WTC11 (cell line): Measurements from ENCODE around the gene YPEL4. TPM values are rescaled to one million over a fixed set of nuclear protein-coding genes. Genes with fewer than 3 reads are reported as not detected.

Experiments
- ATAC-seq: fragments of 200-7000 bp; cut with Tn5 transposase; 2 replicates; pipeline ENCODE4 v1.10.0; 2021; ENCODE audit warnings: mild to moderate bottlenecking, moderate library complexity
- CTCF ChIA-PET: fragments of 300-600 bp; sonication (Branson Sonifier 250); formaldehyde crosslinking; loops from one replicate; lab custom pipeline; 2021; ENCODE audit warnings: antibody characterized with exemption; lab: Charles Lee
- POLR2A ChIA-PET: fragments of 350-600 bp; sonication (Branson Sonifier 250); formaldehyde crosslinking; loops from one replicate; lab custom pipeline; 2021; ENCODE audit warnings: antibody characterized with exemption; lab: Charles Lee
- DNase-seq: peaks from one replicate; pipeline ENCODE4 v3.0.0; 2021; ENCODE audit warnings: low spot score
- H3K27ac Mint-ChIP-seq: 2 replicates; pipeline ENCODE4 v1.8.0; 2021; ENCODE audit warnings: mixed read lengths
- H3K27me3 Mint-ChIP-seq: 2 replicates; pipeline ENCODE4 v1.8.0; 2021; ENCODE audit warnings: low read depth, mild to moderate bottlenecking, moderate library complexity, mixed read lengths
- H3K36me3 Mint-ChIP-seq: 2 replicates; pipeline ENCODE4 v1.8.0; 2021; ENCODE audit warnings: mixed read lengths
- H3K4me1 Mint-ChIP-seq: 2 replicates; pipeline ENCODE4 v1.8.0; 2022; ENCODE audit warnings: mixed read lengths
- H3K4me3 Mint-ChIP-seq: 2 replicates; pipeline ENCODE4 v1.8.0; 2021; ENCODE audit warnings: mild to moderate bottlenecking, moderate library complexity, mixed read lengths
- H3K9me3 Mint-ChIP-seq: 2 replicates; pipeline ENCODE4 v1.8.0; 2021; ENCODE audit warnings: mixed read lengths
- AFF4 ChIP-seq: sonication (generic); formaldehyde crosslinking; IDR thresholded peaks from 2 replicates; pipeline ENCODE4 v1.8.1; 2023; ENCODE audit warnings: mild to moderate bottlenecking, missing genetic modification reagents, borderline replicate concordance
- AR ChIP-seq: fragments of 250-450 bp; sonication (Bioruptor Pico); IDR thresholded peaks from 2 replicates; pipeline ENCODE4 v1.9.0; 2021; ENCODE audit warnings: mild to moderate bottlenecking
- ATF3 ChIP-seq: sonication (generic); formaldehyde crosslinking; conservative IDR thresholded peaks from 2 replicates; pipeline ENCODE4 v1.8.1; 2022; ENCODE audit warnings: mild to moderate bottlenecking, missing genetic modification reagents
- ATF6 ChIP-seq: sonication (generic); formaldehyde crosslinking; IDR thresholded peaks from 2 replicates; pipeline ENCODE4 v1.8.1; 2023; ENCODE audit warnings: mild to moderate bottlenecking, missing genetic modification reagents
- CREB1 ChIP-seq: sonication (generic); formaldehyde crosslinking; IDR thresholded peaks from 2 replicates; pipeline ENCODE4 v1.8.0; 2023; ENCODE audit warnings: mild to moderate bottlenecking, missing genetic modification reagents
- FOXP1 ChIP-seq: sonication (generic); formaldehyde crosslinking; IDR thresholded peaks from 2 replicates; pipeline ENCODE4 v1.8.0; 2022; ENCODE audit warnings: missing genetic modification reagents, mild to moderate bottlenecking, moderate library complexity, borderline replicate concordance
- GTF2I ChIP-seq: fragments of 250-450 bp; sonication (Bioruptor Pico); conservative IDR thresholded peaks from 2 replicates; pipeline ENCODE4 v1.4.0; 2021; ENCODE audit warnings: mild to moderate bottlenecking
- KAT7 ChIP-seq: sonication (generic); formaldehyde crosslinking; IDR thresholded peaks from 2 replicates; pipeline ENCODE4 v1.8.1; 2023; ENCODE audit warnings: missing genetic modification reagents, mild to moderate bottlenecking, borderline replicate concordance
- NR3C1 ChIP-seq: sonication (generic); formaldehyde crosslinking; conservative IDR thresholded peaks from 2 replicates; pipeline ENCODE4 v1.8.1; 2023; ENCODE audit warnings: low read depth, mild to moderate bottlenecking, missing genetic modification reagents
- PREB ChIP-seq: sonication (generic); formaldehyde crosslinking; IDR thresholded peaks from 2 replicates; pipeline ENCODE4 v1.8.1; 2022; ENCODE audit warnings: mild to moderate bottlenecking, missing genetic modification reagents, moderate library complexity, borderline replicate concordance
- PRRX2 ChIP-seq: fragments of 250-450 bp; sonication (Bioruptor Pico); IDR thresholded peaks from 2 replicates; pipeline ENCODE4 v1.8.0; 2021; ENCODE audit warnings: mild to moderate bottlenecking
- RELA ChIP-seq: sonication (generic); formaldehyde crosslinking; IDR thresholded peaks from 2 replicates; pipeline ENCODE4 v1.8.1; 2022; ENCODE audit warnings: missing genetic modification reagents, mild to moderate bottlenecking, borderline replicate concordance
- SOX15 ChIP-seq: fragments of 250-450 bp; sonication (Bioruptor Pico); IDR thresholded peaks from 2 replicates; pipeline ENCODE4 v1.9.0; 2021; ENCODE audit warnings: mild to moderate bottlenecking
- TCF7 ChIP-seq: sonication (generic); formaldehyde crosslinking; IDR thresholded peaks from 2 replicates; pipeline ENCODE4 v1.8.0; 2022; ENCODE audit warnings: mild to moderate bottlenecking, low read depth, missing genetic modification reagents, moderate library complexity
- USF1 ChIP-seq: sonication (generic); formaldehyde crosslinking; IDR thresholded peaks from 2 replicates; pipeline ENCODE4 v1.8.0; 2022; ENCODE audit warnings: mild to moderate bottlenecking, missing genetic modification reagents
- USF2 ChIP-seq: sonication (generic); formaldehyde crosslinking; IDR thresholded peaks from 2 replicates; pipeline ENCODE4 v1.8.1; 2023; ENCODE audit warnings: mild to moderate bottlenecking, missing genetic modification reagents, moderate library complexity
- ZNF138 ChIP-seq: sonication (generic); formaldehyde crosslinking; conservative IDR thresholded peaks from 2 replicates; pipeline ENCODE4 v1.8.1; 2022; ENCODE audit warnings: mild to moderate bottlenecking, moderate library complexity, missing genetic modification reagents
- ZNF416 ChIP-seq: fragments of 250-450 bp; sonication (Bioruptor Pico); IDR thresholded peaks from 2 replicates; pipeline ENCODE4 v1.9.0; 2021; ENCODE audit warnings: mild to moderate bottlenecking, inconsistent platforms
- ZNF512 ChIP-seq: sonication (generic); formaldehyde crosslinking; IDR thresholded peaks from 2 replicates; pipeline ENCODE4 v1.8.1; 2022; ENCODE audit warnings: missing genetic modification reagents, borderline replicate concordance
- total RNA-seq: library from RNA; stranded (reverse); gene quantifications from 3 replicates; pipeline ENCODE4 v1.2.3, GENCODE V29; 2021

YPEL4 gene
- total RNA-seq, 1 experiment from 2014 or later: 0.15 TPM

- no peak for TF ChIP-seq FOXP1 (CRISPR knock-in tag)
- no peak for TF ChIP-seq USF1 (CRISPR knock-in tag)
- no peak for TF ChIP-seq KAT7 (CRISPR knock-in tag)
- TF ChIP-seq ZNF138 (CRISPR knock-in tag): no peak
- peak; percentile 99 for TF ChIP-seq ZNF416 (CRISPR knock-in tag)
- TF ChIP-seq PREB: no peak
- TF ChIP-seq PRRX2: peak; percentile 97
- no peak for TF ChIP-seq ATF3 (CRISPR knock-in tag)
- no peak for TF ChIP-seq SOX15
- TF ChIP-seq ATF6 (CRISPR knock-in tag): no peak
- TF ChIP-seq CREB1 (CRISPR knock-in tag): no peak
- no peak for TF ChIP-seq NR3C1 (CRISPR knock-in tag)
- TF ChIP-seq GTF2I (CRISPR knock-in tag): no peak
- no peak for TF ChIP-seq ZNF512
These were observed at the start of gene YPEL4 (continued) for GRCh38 chr11:57649826-57650738.

- Mint-ChIP-seq H3K36me3 (peaks cover 57% of the 10 kb centered on the region), H3K27ac (no peak overlapping the region)
- TF ChIP-seq AFF4 (CRISPR knock-in tag): no peak
- no peak for TF ChIP-seq AR (CRISPR knock-in tag)
- no peak for TF ChIP-seq RELA
- no peak for TF ChIP-seq USF2 (CRISPR knock-in tag)
- TF ChIP-seq ATF6 (CRISPR knock-in tag): no peak
- TF ChIP-seq TCF7 (CRISPR knock-in tag): no peak
These were observed 49.2 kb upstream of the YPEL4 start for GRCh38 chr11:57698843-57699365.

More at GRCh38 chr11:57698843-57699365, 49.2 kb upstream of the YPEL4 start:
- ATAC-seq: no peak
- no peak overlapping the region for H3K4me3 Mint-ChIP-seq
- DNase-seq: no peak
- H3K27me3 Mint-ChIP-seq: no peaks in the 10 kb centered on the region
- CTCF ChIA-PET: interaction anchor here (1.0 to 1.1 kb wide), 2 partner anchors 102 to 825 kb away, joined by 3 to 5 read pairs; no protein-coding TSS in a partner anchor
- H3K9me3 Mint-ChIP-seq: no peaks in the 10 kb centered on the region
- POLR2A ChIA-PET: no interaction called here
- H3K4me1 Mint-ChIP-seq: no peaks in the 10 kb centered on the region
